HG02642 (cell line): ENCODE measurements around the gene PFKM.

Source experiments
- ATAC-seq: cut with Tn5 transposase; IDR thresholded peaks from one replicate; pipeline ENCODE4 v1.9.1; 2021; ENCODE audit warnings: mild to moderate bottlenecking; ENCODE audit not compliant: unreplicated experiment, poor library complexity

PFKM gene

DNA sequence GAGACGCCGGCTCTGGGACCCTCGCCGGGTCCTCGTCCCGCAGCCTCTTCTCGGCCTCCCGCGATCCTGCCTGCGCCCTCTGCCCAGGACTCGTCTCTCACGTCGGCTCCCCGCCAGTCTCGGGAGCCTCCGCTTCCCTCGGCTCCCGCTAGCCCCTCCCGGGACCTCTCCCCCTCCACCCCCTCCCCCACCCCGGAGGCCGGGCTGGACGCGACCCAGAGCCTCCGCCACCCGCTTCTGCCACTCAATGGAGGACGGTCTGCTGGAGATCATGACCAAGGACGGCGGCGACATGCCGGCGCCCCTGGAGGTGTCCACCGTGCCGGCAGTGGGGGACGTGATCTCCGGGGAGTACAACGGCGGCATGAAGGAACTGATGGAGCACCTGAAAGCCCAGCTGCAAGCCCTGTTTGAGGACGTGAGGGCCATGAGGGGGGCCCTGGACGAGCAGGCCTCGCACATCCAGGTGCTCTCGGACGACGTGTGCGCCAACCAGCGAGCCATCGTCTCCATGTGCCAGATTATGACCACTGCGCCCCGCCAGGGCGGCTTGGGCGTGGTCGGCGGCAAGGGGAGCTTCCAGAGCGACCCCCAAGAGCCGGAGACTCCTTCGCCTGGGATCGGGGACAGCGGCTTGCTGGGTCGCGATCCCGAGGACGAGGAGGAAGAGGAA lies 64.8 kb downstream of the PFKM start:
- peak; percentile 2 for ATAC-seq

GRCh38 chr12:48184549-48184922 lies 65.4 kb downstream of the PFKM start:
- ATAC-seq: no peak

GRCh38 chr12:48185181-48185919 lies 66.2 kb downstream of the PFKM start:
- no peak for ATAC-seq

DNA sequence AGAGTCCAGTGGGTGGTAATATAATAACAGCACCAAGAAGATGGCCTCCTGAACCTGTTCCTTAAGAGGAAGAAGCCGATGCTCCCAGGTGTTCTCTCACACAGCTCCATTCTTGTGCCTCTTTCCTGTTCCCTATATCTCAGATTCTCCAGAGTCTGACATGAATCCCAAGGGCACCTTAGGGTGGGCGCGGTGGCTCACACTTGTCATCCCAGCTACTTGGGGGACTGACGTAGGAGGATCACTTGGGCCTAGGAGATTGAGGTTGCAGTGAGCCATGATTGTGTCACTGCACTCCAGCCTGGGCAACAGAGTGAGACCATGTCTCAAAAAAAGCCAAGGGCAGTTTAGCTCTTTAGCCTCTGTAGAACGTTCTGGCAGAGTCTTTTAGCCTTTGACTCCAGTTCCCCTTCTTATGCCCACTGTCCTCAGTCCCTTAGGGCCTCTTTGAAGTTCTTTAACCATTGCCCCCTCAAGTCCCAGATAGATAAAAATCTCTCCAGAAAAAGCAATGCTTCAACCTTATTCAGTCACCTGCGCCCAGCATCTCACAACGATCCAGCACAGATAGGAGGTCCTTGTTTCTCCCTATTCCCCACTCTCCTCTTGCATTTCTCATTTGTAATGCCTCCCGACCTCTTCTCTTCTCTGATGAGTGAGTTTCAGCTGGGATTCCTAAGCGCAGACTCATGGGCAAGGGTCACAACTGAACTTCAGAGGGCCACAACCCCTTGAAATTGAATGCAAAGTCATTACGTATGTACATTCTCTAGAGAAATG lies 68.9 kb downstream of the PFKM start:
- ATAC-seq: no peak

- ATAC-seq: no peak
These were observed 70.4 kb downstream of the PFKM start for GRCh38 chr12:48189331-48190125.

- ATAC-seq: no peak
These were observed 71.9 kb downstream of the PFKM start for GRCh38 chr12:48191096-48191495.

DNA sequence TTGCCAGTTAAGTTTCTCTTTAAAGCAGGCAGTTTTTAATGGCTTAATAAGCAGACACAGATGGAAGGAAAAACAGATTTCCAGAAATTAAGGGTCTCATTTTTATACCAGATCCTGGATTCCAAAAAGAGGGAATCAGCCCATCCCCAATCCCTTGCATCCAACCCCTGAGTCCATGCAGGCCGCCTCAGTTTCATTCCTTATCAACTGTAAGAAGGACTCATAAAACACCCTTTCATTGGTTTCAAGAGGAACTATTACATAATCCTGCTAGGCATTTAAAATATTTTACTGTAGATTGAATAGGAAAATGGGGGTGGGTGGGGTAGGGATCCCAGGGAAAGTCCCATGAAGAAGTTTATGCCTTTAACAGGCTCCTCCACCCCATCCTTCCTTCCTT lies 73.7 kb downstream of the PFKM start:
- no peak for ATAC-seq

GRCh38 chr12:48193623-48194022 lies 74.5 kb downstream of the PFKM start:
- no peak for ATAC-seq

- ATAC-seq: no peak
These were observed 75.6 kb downstream of the PFKM start for GRCh38 chr12:48194799-48195201.
